Naive thymus-derived CD4-positive, alpha-beta T cell (primary cell): Measurements from ENCODE around the gene DSCAM. TPM values are rescaled to one million over a fixed set of nuclear protein-coding genes. Genes with fewer than 3 reads are reported as not detected.

Experiments used
- ATAC-seq: fragments of 150-1000 bp; cut with Tn5 transposase; 2 replicates; pipeline ENCODE4 v1.10.0; 2021; ENCODE audit warnings: mild to moderate bottlenecking, moderate library complexity
- CTCF ChIA-PET: fragments of 350-600 bp; sonication (Branson Sonifier 250); formaldehyde crosslinking; loops from one replicate; lab custom pipeline; 2021; ENCODE audit warnings: antibody characterized with exemption; lab: Charles Lee
- POLR2A ChIA-PET: fragments of 350-600 bp; sonication (Branson Sonifier 250); formaldehyde crosslinking; loops from one replicate; lab custom pipeline; 2021; ENCODE audit warnings: antibody characterized with exemption, inconsistent platforms; lab: Charles Lee
- DNase-seq, 9 donors: peaks; one replicate each; pipeline versions ENCODE4 v3.0.0 to v3.0.0-alpha.2; 2020 to 2022; ENCODE audit warnings: mixed read lengths in 1 of 9
- H3K27ac ChIP-seq: one replicate; pipeline ENCODE4 v1.7.0; 2013; ENCODE audit warnings: mild to moderate bottlenecking, low read depth, low read length, moderate library complexity
- H3K27me3 ChIP-seq, 2 donors: one replicate each; pipeline ENCODE4 v1.7.0; 2013; ENCODE audit warnings: low read length in 2 of 2, mild to moderate bottlenecking in 2 of 2, moderate library complexity in 2 of 2; ENCODE audit not compliant: control insufficient read depth in 2 of 2, insufficient read depth in 2 of 2
- H3K36me3 ChIP-seq, 3 experiments: 1 replicate in 2 of 3; 2 replicates in 1 of 3; pipeline ENCODE4 v1.7.0; 2013; ENCODE audit warnings: low read length in 3 of 3, mild to moderate bottlenecking in 3 of 3, moderate library complexity in 1 of 3; ENCODE audit not compliant: insufficient read depth in 3 of 3, control insufficient read depth in 2 of 3
- H3K4me1 ChIP-seq, 2 donors: one replicate each; pipeline ENCODE4 v1.7.0; 2013; ENCODE audit warnings: low read length in 2 of 2, mild to moderate bottlenecking in 2 of 2, moderate library complexity in 1 of 2; ENCODE audit not compliant: control insufficient read depth in 2 of 2, insufficient read depth in 2 of 2
- H3K4me3 ChIP-seq: 2 replicates; pipeline ENCODE4 v1.7.0; 2013; ENCODE audit warnings: mild to moderate bottlenecking, low read length
- H3K9me3 ChIP-seq, 3 experiments: 1 replicate in 2 of 3; 2 replicates in 1 of 3; pipeline ENCODE4 v1.7.0; 2013; ENCODE audit warnings: low read length in 3 of 3; ENCODE audit not compliant: control insufficient read depth in 2 of 3
- H3K27ac Mint-ChIP-seq, 9 donors: one replicate each; pipeline ENCODE4 v1.8.0; 2020 to 2022; ENCODE audit warnings: mixed read lengths in 9 of 9, mild to moderate bottlenecking in 8 of 9, moderate library complexity in 5 of 9, inconsistent platforms in 2 of 9
- H3K27me3 Mint-ChIP-seq, 5 donors: one replicate each; pipeline ENCODE4 v1.8.0; 2021 to 2022; ENCODE audit warnings: mixed read lengths in 5 of 5, mild to moderate bottlenecking in 1 of 5
- H3K36me3 Mint-ChIP-seq, 5 donors: one replicate each; pipeline ENCODE4 v1.8.0; 2020 to 2022; ENCODE audit warnings: mixed read lengths in 5 of 5, mild to moderate bottlenecking in 3 of 5, inconsistent platforms in 1 of 5
- H3K4me1 Mint-ChIP-seq, 7 donors: one replicate each; pipeline ENCODE4 v1.8.0; 2020 to 2022; ENCODE audit warnings: mixed read lengths in 7 of 7, mild to moderate bottlenecking in 3 of 7, inconsistent platforms in 1 of 7
- H3K4me3 Mint-ChIP-seq, 10 donors: one replicate each; pipeline ENCODE4 v1.8.0; 2020 to 2022; ENCODE audit warnings: mild to moderate bottlenecking in 10 of 10, mixed read lengths in 10 of 10, moderate library complexity in 6 of 10, inconsistent platforms in 2 of 10
- H3K9me3 Mint-ChIP-seq, 11 donors: one replicate each; pipeline ENCODE4 v1.8.0; 2020 to 2022; ENCODE audit warnings: mixed read lengths in 11 of 11, mild to moderate bottlenecking in 4 of 11, inconsistent platforms in 1 of 11, moderate library complexity in 1 of 11
- intact Hi-C, 2 donors: fragments of 100-400 bp; cut with micrococcal nuclease; formaldehyde crosslinking; loops; one replicate each; pipeline ENCODE4 v1.15.1; 2023
- polyA plus RNA-seq, 2 donors: library from polyadenylated mRNA; unstranded; fragments of 300-500 nt; fragmentation: Illumina TruSeq; gene quantifications; one replicate each; pipeline ENCODE4 v1.2.3, GENCODE V29; 2021
- total RNA-seq, 6 experiments: library from RNA in 5 of 6; stranded (reverse) in 5 of 6; gene quantifications; 1 replicate in 5 of 6; 2 replicates in 1 of 6; pipeline ENCODE4 v1.2.3 and lab custom pipeline; 2021 to 2026

Gene DSCAM
- total and polyA plus RNA-seq, 7 experiments from 2014 or later, result not detected

DNA sequence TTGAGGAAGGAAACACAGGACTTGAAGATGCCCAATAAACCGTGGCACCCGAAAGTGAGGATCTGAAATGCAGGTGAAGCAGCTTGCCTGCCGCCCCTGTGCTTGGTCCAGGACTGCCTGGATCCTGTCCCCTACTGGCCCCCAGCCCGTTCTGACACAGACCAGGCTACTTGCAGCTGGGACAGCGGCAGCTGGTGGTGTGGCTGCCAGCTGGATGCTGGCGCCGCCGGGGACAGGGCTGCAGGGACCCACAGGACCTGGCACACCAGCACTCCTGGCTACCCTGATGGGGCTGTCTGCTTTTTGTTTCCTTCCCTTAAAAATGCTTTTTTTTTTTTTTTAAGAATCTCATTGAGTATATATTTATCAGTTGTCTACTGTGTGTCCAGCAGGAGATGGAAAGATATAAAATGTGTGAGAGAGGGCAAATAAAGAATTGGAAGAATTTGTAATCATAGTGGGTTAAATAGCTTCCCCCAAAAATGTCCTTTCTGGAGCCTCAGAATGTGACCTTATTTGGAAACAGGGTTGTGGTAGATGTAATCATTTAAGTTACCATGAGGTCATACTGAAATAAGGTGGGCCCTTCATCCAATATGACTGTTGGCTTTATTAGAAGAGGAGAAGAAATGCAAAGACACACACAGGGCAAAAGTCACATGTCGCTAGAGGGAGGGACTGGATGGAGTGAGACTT, 165.6 kb downstream of the DSCAM start:
- ChIA-PET POLR2A (no interaction called here), CTCF (no interaction called here)
- peaks cover 0 to 9% (median 0%) of the 10 kb centered on the region in 5 donors for H3K36me3 Mint-ChIP-seq
- no peak overlapping the region for H3K27ac Mint-ChIP-seq
- peaks cover 0 to 15% (median 0%) of the 10 kb centered on the region in 5 donors for H3K27me3 Mint-ChIP-seq
- H3K4me1 Mint-ChIP-seq, result no peaks in the 10 kb centered on the region
- peaks cover 0 to 14% (median 6%) of the 10 kb centered on the region in 11 donors for H3K9me3 Mint-ChIP-seq
- ATAC-seq, result no peak
- H3K36me3 ChIP-seq, result no peaks in the 10 kb centered on the region
- no peaks in the 10 kb centered on the region for H3K27me3 ChIP-seq
- H3K4me3 ChIP-seq, result no peak overlapping the region
- H3K9me3 ChIP-seq, result no peaks in the 10 kb centered on the region
- no peak overlapping the region for H3K4me3 Mint-ChIP-seq
- no peaks in the 10 kb centered on the region for H3K4me1 ChIP-seq
- intact Hi-C loops, result no loop called here
- no peak overlapping the region for H3K27ac ChIP-seq
- no peak for DNase-seq

DNA sequence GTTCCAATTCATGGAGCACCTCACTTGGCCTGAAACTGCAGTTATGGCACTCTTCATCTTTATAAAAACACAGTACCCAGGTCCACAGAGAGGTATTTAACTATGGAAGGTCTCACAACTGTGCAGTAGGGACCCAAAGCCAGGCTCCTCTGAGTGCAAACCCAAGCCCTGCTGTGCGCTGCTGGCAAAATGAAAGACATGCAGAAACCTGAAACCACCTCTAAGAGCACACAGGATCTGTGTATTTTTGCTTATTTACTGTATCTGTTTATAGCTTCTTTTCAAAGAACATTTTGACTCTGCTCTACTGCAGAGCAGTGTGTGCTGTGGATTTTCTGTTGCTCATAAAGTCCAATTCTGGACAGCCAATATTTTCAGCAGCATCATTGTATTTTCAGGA, 166.6 kb downstream of the DSCAM start:
- H3K4me3 Mint-ChIP-seq, result no peak overlapping the region
- peaks cover 0 to 13% (median 0%) of the 10 kb centered on the region in 5 donors for H3K27me3 Mint-ChIP-seq
- no peak for ATAC-seq
- POLR2A ChIA-PET, result no interaction called here
- H3K4me3 ChIP-seq, result no peak overlapping the region
- peaks cover 0 to 14% (median 6%) of the 10 kb centered on the region in 11 donors for H3K9me3 Mint-ChIP-seq
- H3K4me1 ChIP-seq, result no peaks in the 10 kb centered on the region
- H3K36me3 ChIP-seq, result no peaks in the 10 kb centered on the region
- H3K27ac Mint-ChIP-seq, result no peak overlapping the region
- H3K36me3 Mint-ChIP-seq, result peaks cover 0 to 6% (median 0%) of the 10 kb centered on the region in 5 donors
- intact Hi-C loops, result no loop called here
- no peak for DNase-seq
- H3K4me1 Mint-ChIP-seq, result no peaks in the 10 kb centered on the region
- no peaks in the 10 kb centered on the region for H3K9me3 ChIP-seq
- CTCF ChIA-PET, result no interaction called here
- H3K27me3 ChIP-seq, result no peaks in the 10 kb centered on the region
- H3K27ac ChIP-seq, result no peak overlapping the region

DNA sequence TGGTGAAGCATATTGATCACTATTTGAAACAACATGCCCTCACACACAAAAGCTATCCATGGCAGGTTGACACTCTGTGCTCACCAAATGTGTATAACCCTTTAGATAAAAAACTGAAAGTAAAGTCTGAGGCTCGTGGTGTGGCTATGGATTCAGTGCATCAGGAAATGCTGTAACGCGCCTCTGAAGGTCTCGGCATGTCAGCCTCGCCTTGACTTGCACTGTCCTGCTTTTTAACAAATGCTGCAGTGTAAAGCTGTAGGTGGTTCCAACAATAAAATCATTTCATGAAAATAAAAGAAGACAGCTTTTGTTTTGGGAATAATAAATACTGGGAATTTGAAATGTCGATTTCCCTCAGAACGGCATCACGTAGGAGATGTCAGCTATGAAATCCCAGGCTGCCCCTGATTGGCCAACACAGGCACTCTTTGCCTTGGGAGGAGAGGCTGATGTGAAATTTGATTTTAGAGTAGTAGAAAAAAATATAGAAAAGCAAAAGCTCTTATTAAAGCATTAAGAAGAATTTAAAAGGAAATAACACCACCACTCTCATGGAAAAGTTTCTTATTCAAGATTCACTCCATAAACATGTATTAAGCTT, 168.2 kb downstream of the DSCAM start:
- H3K4me1 ChIP-seq, result no peaks in the 10 kb centered on the region
- H3K27ac Mint-ChIP-seq, result no peak overlapping the region
- no peak overlapping the region for H3K27ac ChIP-seq
- no peak overlapping the region for H3K4me3 Mint-ChIP-seq
- H3K9me3 Mint-ChIP-seq, result peaks cover 0 to 14% (median 6%) of the 10 kb centered on the region in 11 donors
- no peaks in the 10 kb centered on the region for H3K9me3 ChIP-seq
- H3K4me3 ChIP-seq, result no peak overlapping the region
- no peaks in the 10 kb centered on the region for H3K4me1 Mint-ChIP-seq
- no peaks in the 10 kb centered on the region for H3K36me3 ChIP-seq
- no peaks in the 10 kb centered on the region for H3K27me3 ChIP-seq
- H3K27me3 Mint-ChIP-seq, result peaks cover 0 to 13% (median 0%) of the 10 kb centered on the region in 5 donors
- DNase-seq (no peak), ATAC-seq (no peak)
- POLR2A ChIA-PET, result no interaction called here
- peaks cover 0 to 6% (median 0%) of the 10 kb centered on the region in 5 donors for H3K36me3 Mint-ChIP-seq
- CTCF ChIA-PET, result no interaction called here
- intact Hi-C loops, result no loop called here

DNA sequence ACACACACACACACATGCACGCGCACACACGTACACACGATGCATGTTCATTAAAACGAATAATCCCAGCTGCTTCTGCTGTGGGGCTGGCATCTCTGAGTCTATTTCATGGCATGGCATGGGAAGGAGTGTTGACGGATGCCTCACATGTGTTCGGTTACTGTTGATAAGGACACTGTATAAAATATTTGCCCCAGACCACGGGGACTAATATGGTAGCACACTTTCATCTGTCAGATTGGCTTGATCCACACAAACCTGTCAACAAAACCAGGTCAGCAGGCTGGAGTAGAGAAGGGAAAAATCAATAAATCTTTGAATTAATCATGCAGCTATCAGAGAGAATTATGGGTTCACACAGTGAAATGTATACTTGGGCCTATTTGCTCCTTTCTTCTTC, 171.9 kb downstream of the DSCAM start:
- intact Hi-C loops, result no loop called here
- CTCF ChIA-PET, result no interaction called here

DNA sequence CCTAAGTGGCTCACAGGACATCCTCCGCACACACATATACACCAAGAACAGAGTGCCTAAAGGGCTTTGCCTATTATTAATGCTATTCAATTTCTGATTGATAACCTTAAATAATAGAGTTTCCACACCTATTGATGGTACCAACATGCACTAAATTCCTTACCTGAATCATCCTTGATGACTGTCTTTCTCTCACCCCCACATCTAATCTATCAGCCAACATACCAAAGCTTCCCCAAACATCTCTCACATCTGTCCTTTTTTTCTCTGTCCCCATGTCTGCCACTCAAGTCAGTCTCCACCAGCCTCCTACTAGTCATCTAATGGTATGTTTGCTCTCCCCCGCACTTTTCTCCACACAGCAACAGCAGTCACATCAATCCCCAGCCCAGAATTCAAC, 174.4 kb downstream of the DSCAM start:
- Histone ChIP-seq H3K4me1 (no peaks in the 10 kb centered on the region), H3K36me3 (no peaks in the 10 kb centered on the region), H3K27me3 (no peaks in the 10 kb centered on the region), H3K9me3 (no peaks in the 10 kb centered on the region), H3K4me3 (no peak overlapping the region), H3K27ac (no peak overlapping the region)
- Mint-ChIP-seq H3K4me1 (no peaks in the 10 kb centered on the region), H3K27ac (no peak overlapping the region), H3K36me3 (no peaks in the 10 kb centered on the region), H3K9me3 (peaks cover 0 to 7% (median 0%) of the 10 kb centered on the region in 11 donors), H3K4me3 (no peak overlapping the region), H3K27me3 (peaks cover 0 to 7% (median 0%) of the 10 kb centered on the region in 5 donors)
- DNase-seq, result no peak
- intact Hi-C loops, result no loop called here
- CTCF ChIA-PET, result no interaction called here
- no peak for ATAC-seq
- POLR2A ChIA-PET, result no interaction called here

More for the DNA sequence above, 171.9 kb downstream of the DSCAM start:
- POLR2A ChIA-PET, result no interaction called here
- Histone ChIP-seq H3K4me3 (no peak overlapping the region), H3K9me3 (no peaks in the 10 kb centered on the region), H3K27ac (no peak overlapping the region), H3K27me3 (no peaks in the 10 kb centered on the region), H3K4me1 (no peaks in the 10 kb centered on the region), H3K36me3 (no peaks in the 10 kb centered on the region)
- H3K4me3 Mint-ChIP-seq, result no peak overlapping the region
- ATAC-seq, result no peak
- peaks cover 0 to 5% (median 0%) of the 10 kb centered on the region in 11 donors for H3K9me3 Mint-ChIP-seq
- no peak overlapping the region for H3K27ac Mint-ChIP-seq
- DNase-seq, result no peak
- H3K36me3 Mint-ChIP-seq, result no peaks in the 10 kb centered on the region
- no peaks in the 10 kb centered on the region for H3K4me1 Mint-ChIP-seq
- peaks cover 0 to 8% (median 0%) of the 10 kb centered on the region in 5 donors for H3K27me3 Mint-ChIP-seq

DNA sequence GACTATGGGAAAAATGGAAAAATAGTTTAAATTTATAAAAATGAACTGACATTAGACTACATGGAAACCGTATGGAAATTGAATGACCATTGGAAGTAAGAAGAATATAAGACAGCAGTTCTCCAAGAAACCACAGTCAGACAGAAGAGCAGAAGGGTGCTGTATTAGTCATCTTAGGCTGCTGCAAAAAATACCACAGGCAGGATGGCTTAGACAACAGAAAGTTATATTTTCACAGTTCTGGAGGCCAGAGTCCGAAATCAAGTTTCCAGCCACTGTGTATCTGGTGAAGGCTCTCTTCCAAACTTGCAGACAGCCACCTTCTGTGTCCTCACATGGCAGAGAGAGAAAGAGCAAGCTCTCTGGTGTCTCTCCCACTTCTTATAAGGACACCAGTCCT, 175.2 kb downstream of the DSCAM start:
- Histone ChIP-seq H3K4me3 (no peak overlapping the region), H3K27ac (no peak overlapping the region), H3K36me3 (no peaks in the 10 kb centered on the region), H3K27me3 (no peaks in the 10 kb centered on the region), H3K4me1 (no peaks in the 10 kb centered on the region), H3K9me3 (no peaks in the 10 kb centered on the region)
- no peaks in the 10 kb centered on the region for H3K36me3 Mint-ChIP-seq
- H3K27me3 Mint-ChIP-seq, result no peaks in the 10 kb centered on the region
- POLR2A ChIA-PET, result no interaction called here
- H3K9me3 Mint-ChIP-seq, result peaks cover 0 to 8% (median 0%) of the 10 kb centered on the region in 11 donors
- H3K27ac Mint-ChIP-seq, result no peak overlapping the region
- no peak overlapping the region for H3K4me3 Mint-ChIP-seq
- no peak for DNase-seq
- intact Hi-C loops, result no loop called here
- no peak for ATAC-seq
- no peaks in the 10 kb centered on the region for H3K4me1 Mint-ChIP-seq
- CTCF ChIA-PET, result interaction anchor here (0.7 kb wide), 1 partner anchor 411 kb away, joined by 3 read pairs; no protein-coding TSS in a partner anchor
